Measurements from ENCODE around the gene SEC24C.
"Not testable (repeated sequence)": the region's sequence is repeated elsewhere in the genome, so short reads cannot be mapped to it uniquely, and the experiment has no call there.

SEC24C gene

DNA sequence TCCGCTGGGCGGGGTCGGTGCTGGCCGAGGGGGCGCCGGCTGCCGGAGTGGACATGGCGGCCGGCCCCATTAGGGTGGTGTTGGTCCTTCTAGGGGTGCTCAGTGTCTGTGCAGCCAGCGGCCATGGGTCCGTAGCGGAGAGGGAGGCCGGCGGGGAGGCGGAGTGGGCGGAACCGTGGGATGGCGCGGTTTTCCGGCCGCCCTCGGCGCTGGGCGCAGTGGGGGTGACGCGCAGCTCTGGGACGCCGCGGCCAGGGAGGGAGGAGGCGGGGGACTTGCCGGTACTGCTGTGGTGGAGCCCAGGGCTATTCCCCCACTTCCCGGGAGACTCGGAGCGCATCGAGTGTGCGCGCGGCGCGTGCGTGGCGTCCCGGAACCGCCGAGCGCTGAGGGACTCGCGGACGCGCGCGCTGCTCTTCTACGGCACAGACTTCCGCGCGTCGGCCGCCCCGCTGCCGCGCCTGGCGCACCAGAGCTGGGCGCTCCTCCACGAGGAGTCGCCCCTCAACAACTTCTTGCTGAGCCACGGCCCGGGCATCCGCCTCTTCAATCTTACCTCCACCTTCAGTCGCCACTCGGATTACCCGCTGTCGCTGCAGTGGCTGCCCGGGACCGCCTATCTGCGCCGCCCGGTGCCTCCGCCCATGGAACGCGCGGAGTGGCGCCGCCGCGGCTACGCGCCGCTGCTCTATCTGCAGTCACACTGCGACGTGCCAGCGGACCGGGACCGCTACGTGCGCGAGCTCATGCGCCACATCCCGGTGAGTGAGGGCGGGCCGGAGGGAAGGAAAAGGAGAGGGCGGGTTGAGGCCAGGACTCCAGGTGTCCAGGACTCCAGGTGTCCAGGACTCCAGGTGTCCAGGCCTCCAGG is 28.3 kb downstream of the SEC24C start:
- peak; percentile 73 for DNase-seq

DNA sequence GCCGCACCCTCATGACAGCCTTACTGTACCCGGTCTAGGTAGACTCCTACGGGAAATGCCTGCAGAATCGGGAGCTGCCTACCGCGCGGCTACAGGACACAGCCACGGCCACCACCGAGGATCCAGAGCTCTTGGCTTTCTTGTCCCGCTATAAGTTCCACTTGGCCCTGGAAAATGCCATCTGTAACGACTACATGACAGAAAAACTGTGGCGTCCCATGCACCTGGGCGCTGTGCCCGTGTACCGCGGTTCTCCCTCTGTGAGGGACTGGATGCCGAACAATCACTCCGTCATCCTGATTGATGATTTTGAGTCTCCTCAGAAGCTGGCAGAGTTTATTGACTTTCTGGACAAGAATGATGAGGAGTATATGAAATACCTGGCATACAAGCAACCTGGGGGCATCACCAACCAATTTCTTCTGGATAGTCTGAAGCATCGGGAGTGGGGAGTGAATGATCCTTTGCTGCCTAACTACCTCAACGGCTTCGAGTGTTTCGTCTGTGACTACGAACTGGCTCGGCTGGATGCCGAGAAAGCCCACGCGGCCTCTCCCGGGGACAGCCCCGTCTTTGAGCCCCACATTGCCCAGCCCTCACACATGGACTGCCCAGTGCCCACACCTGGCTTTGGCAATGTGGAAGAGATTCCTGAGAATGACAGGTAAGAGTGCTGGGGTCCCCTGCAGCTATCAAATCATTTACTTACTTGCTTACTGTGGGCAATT is 29.1 kb downstream of the SEC24C start:
- DNase-seq, result peak; percentile 30

DNA sequence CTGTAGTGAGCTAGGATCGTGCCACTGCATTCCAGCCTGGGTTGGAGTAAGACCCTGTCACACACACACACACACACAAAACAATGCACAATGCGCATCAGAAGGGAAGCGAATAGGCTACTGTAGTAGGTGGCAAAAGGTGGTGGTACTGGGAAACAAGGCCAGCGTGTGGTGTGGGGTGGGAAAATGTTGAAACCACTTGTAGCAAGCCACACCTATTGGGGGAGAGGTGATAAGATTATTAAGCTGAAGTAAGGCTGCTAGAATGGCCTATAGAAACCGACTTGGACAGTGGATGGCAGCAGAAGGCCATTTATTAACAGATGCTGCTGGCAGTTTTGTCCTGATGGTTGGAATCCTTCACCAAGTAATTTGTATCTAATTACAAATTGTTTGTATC is 30.5 kb downstream of the SEC24C start:
- peak; percentile 55 for DNase-seq

GRCh38 chr10:73779018-73779417 is 34.8 kb downstream of the SEC24C start:
- no peak for DNase-seq

DNA sequence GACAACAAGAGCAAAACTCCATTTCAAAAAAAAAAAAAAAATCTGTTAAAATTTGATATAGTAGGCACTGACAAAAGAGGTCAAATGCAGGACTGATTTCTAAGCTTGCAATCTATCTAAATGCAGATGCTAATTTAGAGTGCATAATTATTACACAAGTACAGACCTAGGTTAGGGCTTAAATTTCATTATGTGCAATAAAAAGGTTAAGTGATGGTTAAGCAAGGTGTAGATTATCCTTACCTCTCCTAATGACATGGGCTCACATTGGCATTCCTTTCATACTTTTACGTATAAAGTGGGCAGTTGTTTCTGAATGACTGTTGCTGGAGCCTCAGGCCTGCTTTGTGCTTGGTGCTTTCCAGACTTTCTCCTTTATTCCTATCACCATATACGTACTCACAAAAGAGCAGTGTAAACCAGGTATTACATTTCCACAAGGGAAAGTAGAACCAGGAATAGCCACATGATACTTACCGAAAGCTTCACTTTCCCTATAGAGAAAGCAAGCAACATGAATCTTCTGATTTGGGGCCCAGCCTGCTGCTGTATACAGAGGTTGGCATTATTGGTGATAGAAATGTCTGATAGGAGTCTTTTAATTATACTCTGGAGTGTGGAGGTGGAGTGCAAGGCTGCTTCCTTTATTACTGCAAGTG is 35.5 kb downstream of the SEC24C start:
- no peak for DNase-seq

GRCh38 chr10:73780301-73780700 is 36.1 kb downstream of the SEC24C start:
- DNase-seq, result no peak

DNA sequence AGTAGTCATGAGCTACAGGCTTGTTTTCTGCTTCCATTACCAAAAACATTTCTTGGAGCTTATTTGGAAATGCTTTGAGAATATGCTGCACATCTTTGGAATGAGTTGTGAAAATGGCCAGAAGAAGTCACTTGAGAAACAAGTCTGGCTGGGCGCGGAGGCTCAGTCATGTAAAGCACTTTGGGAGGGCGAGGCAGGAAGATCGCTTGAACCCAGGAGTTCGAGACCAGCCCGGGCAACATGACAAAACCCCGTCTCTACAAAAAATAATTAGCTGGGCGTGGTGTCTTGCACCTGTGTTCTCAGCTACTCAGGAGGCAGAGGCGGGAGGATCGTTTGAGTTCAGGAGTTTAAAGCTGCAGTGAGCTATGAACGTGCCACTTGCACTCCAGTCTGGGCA is 36.8 kb downstream of the SEC24C start:
- DNase-seq, result no peak

DNA sequence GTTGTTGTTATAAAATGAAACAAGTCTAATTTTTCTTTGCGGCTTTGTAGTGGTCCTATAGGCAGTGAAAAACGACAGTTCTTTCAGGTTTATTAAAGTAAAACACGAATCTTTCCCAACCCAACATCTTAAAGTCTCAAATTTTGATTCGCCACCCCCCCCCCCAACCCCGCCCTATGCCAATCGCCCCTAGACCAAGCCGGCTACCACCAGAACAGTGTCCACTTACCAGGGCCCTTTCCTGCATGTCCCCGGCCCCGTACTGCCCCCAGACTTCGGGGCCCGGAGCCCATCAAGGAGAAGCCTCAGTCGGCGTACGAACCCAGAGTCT is 37.3 kb downstream of the SEC24C start:
- DNase-seq, result no peak

DNA sequence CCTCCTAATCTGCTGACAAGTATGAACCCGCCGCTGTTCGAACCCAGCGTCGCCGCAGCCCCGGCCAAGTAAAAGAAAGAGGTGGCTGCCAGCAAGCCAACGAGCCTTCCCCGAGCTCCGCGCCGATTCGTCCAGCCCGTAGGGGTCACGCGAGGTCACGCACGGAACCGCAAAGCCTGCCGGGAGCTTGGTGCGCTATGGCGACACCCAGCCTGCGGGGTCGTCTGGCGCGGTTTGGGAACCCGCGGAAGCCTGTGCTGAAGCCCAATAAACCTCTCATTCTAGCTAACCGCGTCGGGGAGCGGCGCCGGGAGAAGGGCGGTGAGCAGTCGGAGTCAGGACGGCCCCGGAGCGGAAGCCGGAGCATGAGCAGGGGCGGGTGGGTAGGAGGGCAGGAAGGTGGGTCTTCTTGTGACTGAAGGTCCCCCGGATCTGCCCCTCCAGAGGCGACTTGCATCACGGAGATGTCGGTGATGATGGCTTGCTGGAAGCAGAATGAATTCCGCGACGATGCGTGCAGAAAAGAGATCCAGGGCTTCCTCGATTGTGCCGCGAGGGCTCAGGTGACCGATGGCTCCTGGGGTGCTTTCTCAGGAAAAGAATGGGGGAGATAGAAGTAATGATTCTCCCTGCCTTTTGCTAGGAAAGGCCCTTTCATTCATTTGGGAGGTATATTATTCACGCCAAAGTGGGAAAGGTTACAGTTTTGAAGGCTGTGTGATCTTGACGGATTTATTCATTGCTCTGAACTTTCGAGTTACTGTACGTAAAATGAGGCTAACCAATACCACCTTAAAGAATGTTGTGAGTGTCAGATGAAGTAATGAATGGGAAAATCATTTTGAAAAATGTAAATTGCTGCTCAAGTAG is 37.9 kb downstream of the SEC24C start, which contains the start of gene CHCHD1:
Gene CHCHD1 (plus strand): TSS at position 170 of the 870 bp plus-strand sequence. CDS start 28 bp downstream, at position 198.
- peak; percentile 86 for DNase-seq

DNA sequence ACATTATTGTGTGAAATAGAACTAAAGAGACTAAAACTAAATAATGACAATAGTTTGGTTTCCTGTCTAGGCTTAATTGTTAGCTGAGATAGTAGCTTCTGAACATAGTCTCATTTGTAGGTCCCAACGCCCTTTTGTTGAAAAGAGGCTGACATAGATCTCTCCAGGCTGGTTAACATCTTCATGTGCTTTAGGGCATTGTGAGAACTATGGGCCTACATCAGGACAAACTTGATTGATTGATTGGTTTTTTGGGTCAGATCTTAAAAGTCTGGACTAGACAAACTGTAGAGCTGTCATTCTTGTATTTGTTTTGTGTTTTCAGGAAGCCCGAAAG is 38.5 kb downstream of the SEC24C start:
- DNase-seq, result no peak

DNA sequence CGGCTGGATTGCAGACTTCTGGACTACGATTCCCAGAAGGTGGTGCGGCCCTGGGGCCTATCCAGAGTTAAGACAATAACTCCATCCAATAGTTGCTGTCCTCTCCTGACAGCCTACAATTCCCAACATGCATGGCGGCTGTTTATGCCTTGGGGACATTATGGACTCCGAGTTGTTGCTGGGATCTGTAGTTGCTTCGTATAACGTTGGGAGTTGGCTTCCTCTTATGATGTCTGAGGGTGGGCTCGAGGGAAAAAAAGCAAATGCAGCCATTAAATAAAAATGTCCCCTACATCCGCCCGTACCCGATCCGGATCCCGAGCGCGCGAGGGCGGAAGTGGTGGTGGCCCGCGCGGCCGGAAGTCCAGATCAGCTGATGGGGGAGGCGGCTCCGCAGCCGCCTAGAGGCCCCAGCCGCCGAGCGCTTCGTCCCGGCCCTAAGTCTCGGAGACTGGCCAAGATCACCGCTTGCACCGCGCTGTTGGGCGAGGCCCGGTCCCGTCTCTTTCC is 41.1 kb downstream of the SEC24C start, which contains the start of gene ZSWIM8:
Gene ZSWIM8 (plus strand): TSS at position 396 of the 510 bp plus-strand sequence. CDS start 273 bp downstream, outside the sequence.
- peak; percentile 93 for DNase-seq

GRCh38 chr10:73785721-73786511 is 41.7 kb downstream of the SEC24C start:
- DNase-seq, result peak; percentile 41

DNA sequence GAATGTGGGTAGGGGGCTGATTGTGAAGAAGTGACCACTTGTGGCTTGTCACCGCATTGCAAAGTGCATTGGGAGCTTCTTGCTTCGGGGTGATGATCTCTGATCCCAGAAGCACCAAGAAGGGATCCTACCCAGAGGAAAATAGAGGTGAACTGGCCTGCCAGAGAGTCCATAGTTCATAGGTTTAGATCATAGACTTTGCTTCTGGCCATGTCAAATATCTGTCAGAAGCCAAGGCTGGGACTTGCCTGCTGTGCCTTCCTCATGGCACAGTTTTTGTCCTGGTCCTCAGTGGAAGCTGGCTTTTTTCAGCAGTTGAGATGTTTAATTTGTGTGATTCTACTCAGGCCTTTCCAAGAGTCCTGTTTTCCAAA is 42.3 kb downstream of the SEC24C start:
- peak; percentile 41 for DNase-seq

DNA sequence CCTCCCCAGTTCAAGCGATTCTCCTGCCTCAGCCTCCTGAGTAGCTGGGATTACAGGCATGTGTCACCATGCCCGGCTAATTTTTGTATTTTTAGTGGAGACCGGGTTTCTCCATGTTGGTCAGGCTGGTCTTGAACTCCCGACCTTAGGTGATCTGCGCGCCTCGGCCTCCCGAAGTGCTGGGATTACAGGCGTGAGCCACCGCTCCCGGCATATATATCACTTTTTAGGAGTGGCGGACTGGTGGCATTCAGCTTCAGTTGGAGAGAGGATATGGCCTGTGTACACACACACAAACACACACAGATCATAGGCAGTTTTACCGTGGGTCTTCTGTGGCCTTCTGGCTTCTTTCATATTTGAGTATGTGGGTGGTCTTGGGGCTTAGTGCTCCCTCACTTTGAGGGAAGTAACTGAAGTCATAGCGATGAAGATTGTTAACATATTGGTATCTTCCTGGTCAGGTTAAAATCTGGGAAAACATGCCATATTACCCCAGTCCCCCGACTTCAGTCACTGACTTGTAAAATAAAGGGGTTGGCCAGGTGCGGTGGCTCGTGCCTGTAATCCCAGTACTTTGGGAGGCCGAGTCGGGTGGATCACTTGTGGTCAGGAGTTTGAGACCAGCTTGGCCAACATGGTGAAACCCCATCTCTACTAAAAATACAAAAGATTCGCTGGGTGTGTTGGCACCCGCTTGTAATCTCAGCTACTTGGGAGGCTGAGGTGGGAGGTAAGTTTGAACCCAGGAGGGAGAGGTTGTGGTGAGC is 43.0 kb downstream of the SEC24C start:
- DNase-seq, result not testable (repeated sequence)

DNA sequence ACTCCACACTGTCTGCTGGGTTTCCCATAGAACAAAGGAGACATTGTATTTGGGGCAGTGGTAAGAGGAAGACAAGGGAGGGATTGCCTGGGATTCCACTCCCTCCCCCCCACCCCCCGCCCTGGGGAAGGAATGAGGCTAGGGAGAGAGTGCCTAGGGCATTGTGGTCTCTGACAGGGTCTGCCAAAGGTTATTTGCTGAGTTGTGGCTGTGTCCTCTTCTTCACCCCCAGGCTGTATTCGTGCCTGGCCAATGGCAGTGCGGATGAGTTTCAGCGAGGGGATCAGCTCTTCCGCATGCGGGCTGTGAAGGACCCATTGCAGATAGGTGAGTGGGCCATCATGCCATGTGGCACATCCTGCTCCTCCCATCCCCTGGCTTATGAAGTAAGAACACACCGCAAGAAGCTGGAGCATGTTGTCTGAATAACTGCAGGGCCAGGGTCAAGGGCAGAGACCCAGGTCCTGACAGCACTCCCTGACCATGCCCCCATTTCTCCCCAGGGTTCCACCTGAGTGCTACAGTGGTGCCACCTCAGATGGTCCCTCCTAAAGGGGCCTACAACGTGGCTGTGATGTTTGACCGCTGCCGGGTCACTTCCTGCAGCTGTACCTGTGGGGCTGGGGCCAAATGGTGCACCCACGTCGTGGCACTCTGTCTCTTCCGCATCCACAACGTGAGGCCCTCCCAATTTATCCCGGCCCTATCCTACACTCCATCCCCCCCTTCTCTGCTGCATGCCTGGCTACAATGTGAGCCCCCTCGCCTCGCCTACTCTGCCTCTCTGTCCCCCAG is 44.9 kb downstream of the SEC24C start:
- DNase-seq, result no peak

GRCh38 chr10:73789659-73790055 is 45.5 kb downstream of the SEC24C start:
- no peak for DNase-seq

DNA sequence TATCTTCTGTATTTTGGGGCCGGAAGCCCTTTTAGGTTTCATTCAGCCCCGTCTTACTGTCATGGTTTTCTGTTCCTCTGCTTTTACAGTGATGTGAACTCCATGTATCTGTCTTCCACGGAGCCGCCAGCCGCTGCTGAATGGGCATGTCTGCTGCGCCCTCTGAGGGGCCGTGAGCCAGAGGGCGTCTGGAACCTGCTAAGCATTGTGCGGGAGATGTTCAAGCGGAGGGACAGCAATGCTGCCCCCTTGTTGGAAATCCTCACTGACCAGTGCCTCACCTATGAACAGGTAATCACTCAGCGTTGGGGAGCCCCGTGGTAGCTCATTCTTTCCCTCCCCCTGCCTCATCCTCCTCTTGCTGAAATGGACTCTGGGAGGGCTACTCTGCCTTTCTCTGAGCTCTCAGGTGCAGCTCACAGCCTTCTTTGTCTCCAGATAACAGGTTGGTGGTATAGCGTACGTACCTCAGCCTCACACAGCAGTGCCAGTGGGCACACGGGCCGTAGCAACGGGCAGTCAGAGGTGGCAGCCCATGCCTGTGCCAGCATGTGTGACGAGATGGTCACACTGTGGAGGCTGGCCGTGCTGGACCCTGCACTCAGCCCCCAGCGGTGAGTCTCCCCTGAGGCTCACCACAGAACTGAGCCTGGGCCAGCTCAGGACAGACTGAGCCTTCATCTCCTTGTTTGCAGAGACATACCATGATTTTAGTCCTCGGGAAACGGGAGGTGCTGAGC is 46.9 kb downstream of the SEC24C start:
- DNase-seq, result no peak

DNA sequence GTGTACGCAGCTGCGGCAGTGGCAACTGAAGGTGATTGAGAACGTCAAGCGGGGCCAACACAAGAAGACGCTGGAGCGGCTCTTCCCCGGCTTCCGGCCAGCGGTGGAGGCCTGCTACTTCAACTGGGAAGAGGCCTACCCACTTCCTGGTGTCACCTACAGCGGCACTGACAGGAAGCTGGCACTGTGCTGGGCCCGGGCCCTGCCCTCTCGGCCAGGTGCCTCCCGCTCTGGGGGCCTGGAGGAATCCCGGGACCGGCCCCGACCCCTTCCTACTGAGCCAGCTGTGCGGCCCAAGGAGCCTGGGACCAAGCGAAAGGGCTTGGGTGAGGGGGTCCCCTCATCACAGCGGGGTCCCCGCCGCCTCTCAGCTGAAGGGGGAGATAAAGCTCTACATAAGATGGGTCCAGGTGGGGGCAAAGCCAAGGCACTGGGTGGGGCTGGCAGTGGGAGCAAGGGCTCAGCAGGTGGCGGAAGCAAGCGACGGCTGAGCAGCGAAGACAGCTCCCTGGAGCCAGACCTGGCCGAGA is 47.8 kb downstream of the SEC24C start:
- no peak for DNase-seq

GRCh38 chr10:73793456-73793855 is 49.3 kb downstream of the SEC24C start:
- DNase-seq, result no peak

All from NCI-H82 (cell line).